GM12874 (cell line): ENCODE results near the gene MDGA2.

Experiments
- CTCF ChIP-seq: IDR thresholded peaks from 2 replicates; pipeline ENCODE4 v1.5.1; 2011; ENCODE audit warnings: low read depth, mild to moderate bottlenecking, control low read depth, low read length, moderate library complexity; ENCODE audit not compliant: insufficient read depth

The MDGA2 gene

GRCh38 chr14:46840944-46841720 lies 834.3 kb downstream of the MDGA2 start:
- TF ChIP-seq CTCF: no peak

GRCh38 chr14:46820291-46820690 lies 855.1 kb downstream of the MDGA2 start:
- no peak for TF ChIP-seq CTCF

GRCh38 chr14:46819117-46819516 lies 856.3 kb downstream of the MDGA2 start:
- TF ChIP-seq CTCF: no peak

- TF ChIP-seq CTCF: no peak
Measured at GRCh38 chr14:46818147-46818546, 857.3 kb downstream of the MDGA2 start.

GRCh38 chr14:46793144-46793543 lies 882.3 kb downstream of the MDGA2 start:
- no peak for TF ChIP-seq CTCF
